Caco-2 (cell line): Measurements from ENCODE around the gene KIF26B. TPM values are rescaled to one million over a fixed set of nuclear protein-coding genes. Genes with fewer than 3 reads are reported as not detected.

Experiments
- BruUV-seq: library from RNA; stranded (reverse); fragments of 400-500 nt; replicated peaks from 2 replicates; lab custom pipeline; 2021; lab: Mats Ljungman, UMichigan
- CTCF ChIA-PET: fragments of 300-600 bp; sonication (Branson Sonifier 250); formaldehyde crosslinking; loops from one replicate; lab custom pipeline; 2022; ENCODE audit warnings: antibody characterized with exemption; lab: Charles Lee
- POLR2A ChIA-PET: fragments of 300-600 bp; sonication (Branson Sonifier 250); formaldehyde crosslinking; loops from one replicate; lab custom pipeline; 2022; ENCODE audit warnings: antibody characterized with exemption; lab: Charles Lee
- DNase-seq, 2 experiments: peaks; one replicate each; pipeline versions ENCODE4 v3.0.0 to v3.0.0-alpha.2; 2020 to 2022
- H3K27me3 ChIP-seq: replicated peaks from 2 replicates; pipeline ENCODE4 v1.6.0; 2011; ENCODE audit warnings: low read length; ENCODE audit not compliant: control insufficient read depth, insufficient read depth
- H3K36me3 ChIP-seq: 2 replicates; pipeline ENCODE4 v1.5.1; 2011; ENCODE audit warnings: low read length; ENCODE audit not compliant: control insufficient read depth, insufficient read depth
- H3K4me1 ChIP-seq: fragments of 250-450 bp; sonication (Bioruptor Pico); 2 replicates; pipeline ENCODE4 v1.5.1; 2020; ENCODE audit warnings: mild to moderate bottlenecking
- H3K4me3 ChIP-seq: 2 replicates; pipeline ENCODE4 v1.5.1; 2011; ENCODE audit warnings: low read depth, mild to moderate bottlenecking, control low read depth, low read length
- H3K9me3 ChIP-seq: fragments of 250-450 bp; sonication (Bioruptor Pico); 2 replicates; pipeline ENCODE4 v1.5.1; 2020; ENCODE audit warnings: mild to moderate bottlenecking, moderate library complexity
- H3K27ac Mint-ChIP-seq: one replicate; pipeline ENCODE4 v1.8.0; 2022; ENCODE audit warnings: mixed read lengths; ENCODE audit not compliant: unreplicated experiment
- H3K27me3 Mint-ChIP-seq: one replicate; pipeline ENCODE4 v1.8.0; 2022; ENCODE audit warnings: mixed read lengths; ENCODE audit not compliant: insufficient read depth, unreplicated experiment
- H3K36me3 Mint-ChIP-seq: one replicate; pipeline ENCODE4 v1.8.0; 2022; ENCODE audit warnings: mild to moderate bottlenecking, mixed read lengths; ENCODE audit not compliant: insufficient read depth, unreplicated experiment
- H3K4me1 Mint-ChIP-seq: one replicate; pipeline ENCODE4 v1.8.0; 2022; ENCODE audit warnings: low read depth, mixed read lengths; ENCODE audit not compliant: unreplicated experiment
- H3K4me3 Mint-ChIP-seq: one replicate; pipeline ENCODE4 v1.8.0; 2022; ENCODE audit warnings: mild to moderate bottlenecking, moderate library complexity, mixed read lengths; ENCODE audit not compliant: unreplicated experiment
- H3K9me3 Mint-ChIP-seq: one replicate; pipeline ENCODE4 v1.8.0; 2022; ENCODE audit warnings: mixed read lengths; ENCODE audit not compliant: unreplicated experiment
- intact Hi-C: fragments of 100-400 bp; cut with micrococcal nuclease; formaldehyde crosslinking; loops from one replicate; pipeline ENCODE4 v1.10.0; 2022; ENCODE audit not compliant: unreplicated experiment
- total RNA-seq: library from RNA; stranded (reverse); gene quantifications from 2 replicates; pipeline ENCODE4 v1.2.3, GENCODE V29; 2022
- TF ChIP-seq, protein P1 (sequence below), 2 experiments: fragments of 200-600 bp in 1 of 2; IDR thresholded peaks; 1 replicate in 1 of 2; 2 replicates in 1 of 2; pipeline versions ENCODE4 v1.5.1 to v1.8.0; 2011 to 2022; ENCODE audit warnings: antibody characterized with exemption in 1 of 2, control low read depth in 1 of 2, inconsistent platforms in 1 of 2, low read depth in 1 of 2, low read length in 1 of 2, mild to moderate bottlenecking in 1 of 2, moderate library complexity in 1 of 2; ENCODE audit not compliant: insufficient read depth in 1 of 2, severe bottlenecking in 1 of 2, unreplicated experiment in 1 of 2

Gene KIF26B
- total RNA-seq, 1 experiment from 2014 or later = 4.9 TPM

DNA sequence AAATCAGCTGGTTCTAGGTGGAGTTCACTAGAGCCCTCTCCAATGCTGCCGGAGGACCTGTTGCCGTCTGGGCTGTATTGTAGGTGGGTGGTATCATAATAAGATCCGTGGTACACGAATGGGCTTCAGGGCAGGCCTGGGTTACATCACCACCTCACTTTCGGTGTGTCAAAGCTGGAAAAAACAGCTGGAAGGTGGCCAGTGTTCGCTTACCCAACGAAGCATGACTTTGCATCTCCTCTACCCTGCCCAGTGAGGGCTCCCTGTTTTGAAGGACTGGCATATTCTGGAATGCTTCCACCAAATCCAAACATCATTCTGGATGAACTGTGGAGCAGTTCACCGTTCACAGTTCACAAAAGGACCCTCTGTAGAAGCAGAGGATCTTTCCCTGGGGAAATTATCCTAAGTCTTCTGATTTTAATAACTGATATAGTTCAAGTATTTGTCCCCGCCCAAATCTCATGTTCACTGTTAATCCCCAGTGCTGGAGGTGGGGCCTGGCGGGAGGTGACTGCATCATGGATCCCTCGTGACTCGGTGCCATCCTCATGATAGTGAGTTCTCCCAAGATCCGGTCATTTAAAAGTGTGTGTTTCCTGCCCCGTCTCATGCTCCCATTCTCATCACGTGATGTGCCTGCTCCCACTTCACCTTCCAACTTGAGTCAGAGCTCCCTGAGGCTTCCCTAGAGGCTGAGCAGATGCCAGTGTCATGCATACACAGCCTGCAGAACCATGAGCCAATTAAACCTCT is 429.0 kb downstream of the KIF26B start:
- H3K27me3 Mint-ChIP-seq = no peaks in the 10 kb centered on the region
- H3K4me1 Mint-ChIP-seq = no peaks in the 10 kb centered on the region
- Histone ChIP-seq H3K9me3 (no peaks in the 10 kb centered on the region), H3K27me3 (no peaks in the 10 kb centered on the region), H3K36me3 (no peaks in the 10 kb centered on the region), H3K4me1 (no peaks in the 10 kb centered on the region), H3K4me3 (no peak overlapping the region)
- ChIA-PET CTCF (no interaction called here), POLR2A (no interaction called here)
- DNase-seq = no peak
- H3K4me3 Mint-ChIP-seq = no peak overlapping the region
- TF ChIP-seq, protein P1, sequence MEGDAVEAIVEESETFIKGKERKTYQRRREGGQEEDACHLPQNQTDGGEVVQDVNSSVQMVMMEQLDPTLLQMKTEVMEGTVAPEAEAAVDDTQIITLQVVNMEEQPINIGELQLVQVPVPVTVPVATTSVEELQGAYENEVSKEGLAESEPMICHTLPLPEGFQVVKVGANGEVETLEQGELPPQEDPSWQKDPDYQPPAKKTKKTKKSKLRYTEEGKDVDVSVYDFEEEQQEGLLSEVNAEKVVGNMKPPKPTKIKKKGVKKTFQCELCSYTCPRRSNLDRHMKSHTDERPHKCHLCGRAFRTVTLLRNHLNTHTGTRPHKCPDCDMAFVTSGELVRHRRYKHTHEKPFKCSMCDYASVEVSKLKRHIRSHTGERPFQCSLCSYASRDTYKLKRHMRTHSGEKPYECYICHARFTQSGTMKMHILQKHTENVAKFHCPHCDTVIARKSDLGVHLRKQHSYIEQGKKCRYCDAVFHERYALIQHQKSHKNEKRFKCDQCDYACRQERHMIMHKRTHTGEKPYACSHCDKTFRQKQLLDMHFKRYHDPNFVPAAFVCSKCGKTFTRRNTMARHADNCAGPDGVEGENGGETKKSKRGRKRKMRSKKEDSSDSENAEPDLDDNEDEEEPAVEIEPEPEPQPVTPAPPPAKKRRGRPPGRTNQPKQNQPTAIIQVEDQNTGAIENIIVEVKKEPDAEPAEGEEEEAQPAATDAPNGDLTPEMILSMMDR (IDR thresholded peaks at IDR 0.05; ENCODE audit: insufficient read depth in 1 of 2, low read depth in 1 of 2, low read length in 1 of 2, severe bottlenecking in 1 of 2, unreplicated experiment in 1 of 2) = no peak
- no TSS peak for BruUV-seq
- H3K27ac Mint-ChIP-seq = no peak overlapping the region
- no peaks in the 10 kb centered on the region for H3K36me3 Mint-ChIP-seq
- intact Hi-C loops = no loop called here
- H3K9me3 Mint-ChIP-seq = no peaks in the 10 kb centered on the region

DNA sequence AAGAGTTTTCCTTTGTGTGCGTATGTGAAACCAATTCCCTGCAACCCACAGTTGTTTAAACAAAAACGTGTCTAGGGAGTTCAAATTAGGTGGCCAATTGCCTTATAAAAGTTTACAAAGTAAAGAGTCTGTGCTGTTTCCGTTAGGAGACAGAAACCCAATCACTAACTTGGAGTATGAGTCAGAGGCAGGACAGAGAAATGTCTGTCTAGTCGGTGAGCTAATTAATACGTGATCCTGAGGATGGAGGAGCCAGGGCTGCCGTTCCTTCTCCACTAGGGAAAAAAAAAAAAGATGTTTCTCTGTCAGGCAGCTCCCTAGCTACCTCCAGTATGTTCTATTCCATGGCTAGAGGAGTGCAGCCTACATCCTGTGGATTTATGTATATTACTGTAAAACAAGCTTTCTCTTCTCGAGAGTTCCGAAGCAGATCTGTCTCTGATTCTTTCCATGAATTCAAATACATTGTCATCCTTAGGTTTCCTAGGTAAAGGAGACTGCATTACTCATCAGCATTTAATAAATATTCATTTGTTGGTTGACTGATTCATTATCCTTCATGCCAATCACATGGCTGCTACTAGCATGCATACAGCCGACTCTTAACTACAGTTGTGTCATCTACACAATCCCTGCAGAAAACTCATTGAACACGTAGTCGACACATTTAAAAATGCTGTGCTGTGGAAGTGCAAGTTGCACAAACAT is 430.6 kb downstream of the KIF26B start:
- Mint-ChIP-seq H3K36me3 (no peaks in the 10 kb centered on the region), H3K4me1 (no peaks in the 10 kb centered on the region), H3K4me3 (no peak overlapping the region), H3K27me3 (no peaks in the 10 kb centered on the region), H3K27ac (no peak overlapping the region), H3K9me3 (no peaks in the 10 kb centered on the region)
- Histone ChIP-seq H3K27me3 (no peaks in the 10 kb centered on the region), H3K4me1 (no peaks in the 10 kb centered on the region), H3K4me3 (no peak overlapping the region), H3K36me3 (no peaks in the 10 kb centered on the region), H3K9me3 (no peaks in the 10 kb centered on the region)
- TF ChIP-seq, protein P1 (IDR thresholded peaks at IDR 0.05; ENCODE audit: insufficient read depth in 1 of 2, low read depth in 1 of 2, low read length in 1 of 2, severe bottlenecking in 1 of 2, unreplicated experiment in 1 of 2) = no peak
- POLR2A ChIA-PET = no interaction called here
- CTCF ChIA-PET = interaction anchor here (0.5 kb wide), 1 partner anchor 439 kb away, joined by 3 read pairs; no protein-coding TSS in a partner anchor
- intact Hi-C loops = no loop called here
- no TSS peak for BruUV-seq
- DNase-seq = no peak

DNA sequence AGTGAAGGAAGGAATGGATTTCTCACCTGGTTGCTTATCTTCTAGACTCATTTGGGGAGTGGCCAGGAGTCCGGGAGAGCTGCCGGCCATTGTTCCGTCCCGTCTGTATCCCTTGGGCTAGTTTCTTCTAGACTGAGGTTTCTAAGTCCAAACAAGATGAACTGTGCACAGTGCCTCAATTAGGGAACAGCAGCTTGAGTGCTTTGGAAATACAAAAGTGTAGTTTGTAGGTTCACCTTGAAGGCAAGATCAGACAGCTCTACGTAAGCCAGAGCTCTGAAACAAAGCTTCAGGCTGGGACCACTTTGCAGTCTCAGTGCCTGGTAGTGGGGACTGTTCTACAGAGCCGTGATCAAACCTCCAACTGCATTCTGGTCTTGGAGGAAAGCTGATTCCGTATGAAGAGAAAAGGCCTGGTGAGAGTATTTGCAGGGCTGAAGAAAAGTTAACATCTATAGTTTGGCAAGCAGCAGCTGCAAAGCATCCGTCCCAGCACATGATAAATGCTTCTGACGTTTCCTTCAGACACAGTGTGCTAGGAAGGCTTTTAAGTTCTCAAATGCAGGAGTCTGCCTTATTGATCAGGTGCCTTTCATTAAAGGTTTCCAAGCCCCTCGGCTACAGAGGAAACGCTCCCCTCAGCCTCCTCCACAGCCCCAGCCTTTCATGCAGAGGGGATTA is 432.8 kb downstream of the KIF26B start:
- no peak overlapping the region for H3K27ac Mint-ChIP-seq
- Histone ChIP-seq H3K36me3 (no peaks in the 10 kb centered on the region), H3K4me1 (no peaks in the 10 kb centered on the region), H3K4me3 (no peak overlapping the region), H3K9me3 (no peaks in the 10 kb centered on the region), H3K27me3 (no peaks in the 10 kb centered on the region)
- ChIA-PET CTCF (no interaction called here), POLR2A (no interaction called here)
- TF ChIP-seq, protein P1 (IDR thresholded peaks at IDR 0.05; ENCODE audit: insufficient read depth in 1 of 2, low read depth in 1 of 2, low read length in 1 of 2, severe bottlenecking in 1 of 2, unreplicated experiment in 1 of 2) = no peak
- H3K36me3 Mint-ChIP-seq = no peaks in the 10 kb centered on the region
- no peak for DNase-seq
- BruUV-seq = no TSS peak
- H3K9me3 Mint-ChIP-seq = no peaks in the 10 kb centered on the region
- H3K4me1 Mint-ChIP-seq = no peaks in the 10 kb centered on the region
- no peak overlapping the region for H3K4me3 Mint-ChIP-seq
- H3K27me3 Mint-ChIP-seq = no peaks in the 10 kb centered on the region
- intact Hi-C loops = no loop called here
